K562 (cell line): ENCODE measurements around the gene UBE2L5. TPM values are rescaled to one million over a fixed set of nuclear protein-coding genes. Genes with fewer than 3 reads are reported as not detected.

ENCODE experiments used
- ATAC-seq: fragments of 200-7000 bp; cut with Tn5 transposase; 3 replicates; pipeline ENCODE4 v1.9.1; 2020; ENCODE audit warnings: moderate library complexity
- BruUV-seq: library from RNA; stranded (reverse); fragments of 400-500 nt; replicated peaks from 2 replicates; lab custom pipeline; 2021; lab: Mats Ljungman, UMichigan
- CTCF ChIA-PET: fragments of 300-600 bp; formaldehyde crosslinking; extraction: SDS; loops from one replicate; lab custom pipeline; 2021; ENCODE audit warnings: low intra/inter-chr PET ratio; lab: Yijun Ruan, JAX
- POLR2A ChIA-PET: fragments of 300-600, 350-650 bp; sonication (Branson Sonifier 250); formaldehyde crosslinking; extraction: SDS; loops from one replicate; lab custom pipeline; 2021; ENCODE audit warnings: antibody characterized with exemption, inconsistent platforms; lab: Yijun Ruan, JAX
- DNase-seq, 4 experiments: peaks; one replicate each; pipeline versions ENCODE4 v3.0.0 to v3.0.0-alpha.2; 2011 to 2018; ENCODE audit warnings: low spot score in 3 of 4, mixed read lengths in 3 of 4; ENCODE audit errors: extremely low read depth in 1 of 4
- FAIRE-seq: peaks from 2 replicates; lab custom pipeline; 2011; peaks lifted over from hg19 to GRCh38; lab: Jason Lieb, UNC
- H2AFZ ChIP-seq: 2 replicates; pipeline ENCODE4 v1.6.0; 2011; ENCODE audit warnings: low read depth, low read length, control low read depth, inconsistent platforms
- H3K27ac ChIP-seq: fragments of 200-600 bp; 3 replicates; pipeline ENCODE4 v1.8.0; 2011; ENCODE audit warnings: low read depth, mild to moderate bottlenecking, control low read depth, inconsistent platforms, low read length, moderate library complexity, mixed read lengths; ENCODE audit errors: extremely low read depth
- H3K27me3 ChIP-seq, 2 experiments: fragments of 300-600 bp in 1 of 2; 2 replicates in 1 of 2; 3 replicates in 1 of 2; pipeline versions ENCODE4 v1.6.0 to v1.8.0; 2011; ENCODE audit warnings: inconsistent platforms in 2 of 2, low read length in 2 of 2, mild to moderate bottlenecking in 1 of 2, mixed read lengths in 1 of 2, moderate library complexity in 1 of 2; ENCODE audit not compliant: control insufficient read depth in 2 of 2, insufficient read depth in 2 of 2
- H3K36me3 ChIP-seq: fragments of 300-600 bp; 3 replicates; pipeline ENCODE4 v1.8.0; 2011; ENCODE audit warnings: mild to moderate bottlenecking, low read length, inconsistent platforms; ENCODE audit not compliant: control insufficient read depth, insufficient read depth
- H3K4me1 ChIP-seq, 2 experiments: fragments of 200-600 bp in 1 of 2; replicated peaks in 1 of 2; 2 replicates in 1 of 2; 3 replicates in 1 of 2; pipeline versions ENCODE4 v1.5.1 to v1.8.0; 2011; ENCODE audit warnings: inconsistent platforms in 2 of 2, low read length in 2 of 2, mild to moderate bottlenecking in 1 of 2, mixed read lengths in 1 of 2, moderate library complexity in 1 of 2; ENCODE audit not compliant: control insufficient read depth in 2 of 2, insufficient read depth in 2 of 2
- H3K4me2 ChIP-seq: 2 replicates; pipeline ENCODE4 v1.6.1; 2011; ENCODE audit warnings: low read length, control low read depth, inconsistent platforms, mixed read lengths; ENCODE audit not compliant: insufficient read depth
- H3K4me3 ChIP-seq: fragments of 200-600 bp; sonication (generic), shearing (Covaris generic); 2 replicates; pipeline ENCODE4 v1.5.1; 2016; ENCODE audit warnings: control low read depth, inconsistent platforms
- H3K79me2 ChIP-seq: fragments of 200-600 bp; 3 replicates; pipeline ENCODE4 v1.8.0; 2011; ENCODE audit warnings: low read length, inconsistent platforms; ENCODE audit not compliant: control insufficient read depth, insufficient read depth
- H3K9ac ChIP-seq, 2 experiments: 2 replicates each; pipeline versions ENCODE4 v1.6.0 to v1.6.1; 2011; ENCODE audit warnings: low read depth in 2 of 2, low read length in 2 of 2, control low read depth in 1 of 2, inconsistent platforms in 1 of 2, mild to moderate bottlenecking in 1 of 2, mixed read lengths in 1 of 2; ENCODE audit not compliant: insufficient read depth in 1 of 2
- H3K9me1 ChIP-seq: one replicate; pipeline ENCODE4 v1.6.0; 2011; ENCODE audit warnings: inconsistent platforms, mild to moderate bottlenecking, low read length, moderate library complexity; ENCODE audit not compliant: control insufficient read depth, insufficient read depth
- H3K9me3 ChIP-seq: replicated peaks from 2 replicates; pipeline ENCODE4 v1.5.1; 2011; ENCODE audit warnings: low read depth, low read length, inconsistent platforms; ENCODE audit not compliant: control insufficient read depth, insufficient read depth
- H4K20me1 ChIP-seq: replicated peaks from 2 replicates; pipeline ENCODE4 v1.6.1; 2011; ENCODE audit warnings: low read length, inconsistent platforms, mixed read lengths; ENCODE audit not compliant: control insufficient read depth, insufficient read depth
- BRD4 ChIP-seq: fragments of 200-600 bp; sonication (generic); IDR thresholded peaks from 2 replicates; pipeline ENCODE4 v1.6.1; 2017; ENCODE audit warnings: inconsistent platforms
- C11orf30 ChIP-seq: fragments of 450-650 bp; IDR thresholded peaks from 2 replicates; pipeline ENCODE4 v1.6.1; 2016; ENCODE audit warnings: low read depth, mild to moderate bottlenecking
- CHCHD3 ChIP-seq: fragments of 250-450 bp; sonication (Bioruptor Pico); IDR thresholded peaks from 2 replicates; pipeline ENCODE4 v2.1.2; 2022; ENCODE audit warnings: mild to moderate bottlenecking
- GTF2F1 ChIP-seq: IDR thresholded peaks from 2 replicates; pipeline ENCODE4 v1.6.1; 2011; ENCODE audit warnings: low read depth, low read length, improper control_type of control experiment
- KAT2B ChIP-seq: IDR thresholded peaks from one replicate; pipeline ENCODE4 v1.6.1; 2012; ENCODE audit warnings: low read depth, mild to moderate bottlenecking, control low read depth, inconsistent platforms, low read length, moderate library complexity
- NUFIP1 ChIP-seq: fragments of 450-650 bp; IDR thresholded peaks from 2 replicates; pipeline ENCODE4 v1.6.1; 2018; ENCODE audit not compliant: partially characterized antibody
- PRPF4 ChIP-seq: fragments of 200-400 bp; formaldehyde crosslinking; IDR thresholded peaks from one replicate; pipeline ENCODE4 v1.6.1; 2017; ENCODE audit warnings: low read length, low read depth, mild to moderate bottlenecking; ENCODE audit not compliant: insufficient read depth, poor library complexity, severe bottlenecking
- RBFOX2 ChIP-seq: fragments of 200-400 bp; formaldehyde crosslinking; IDR thresholded peaks from 2 replicates; pipeline ENCODE4 v1.6.1; 2017; ENCODE audit warnings: low read depth, mild to moderate bottlenecking, low read length, moderate library complexity
- RBM25 ChIP-seq: fragments of 200-400 bp; formaldehyde crosslinking; IDR thresholded peaks from 2 replicates; pipeline ENCODE4 v1.6.1; 2018; ENCODE audit warnings: low read length, low read depth, moderate library complexity; ENCODE audit not compliant: severe bottlenecking
- RFX5 ChIP-seq: IDR thresholded peaks from 2 replicates; pipeline ENCODE4 v1.6.1; 2011; ENCODE audit warnings: low read depth, mild to moderate bottlenecking, improper control_type of control experiment, low read length
- SIX5 ChIP-seq, 2 experiments: IDR thresholded peaks; 2 replicates each; pipeline ENCODE4 v1.6.1; 2011; ENCODE audit warnings: low read length in 2 of 2, borderline replicate concordance in 1 of 2, low read depth in 1 of 2, mild to moderate bottlenecking in 1 of 2, moderate library complexity in 1 of 2; ENCODE audit not compliant: insufficient read depth in 1 of 2
- SMAD4 ChIP-seq: fragments of 250-450 bp; sonication (Bioruptor Pico); conservative IDR thresholded peaks from 2 replicates; pipeline ENCODE4 v1.8.0; 2021; ENCODE audit warnings: inconsistent platforms, mild to moderate bottlenecking, moderate library complexity
- XRCC5 ChIP-seq: fragments of 200-400 bp; formaldehyde crosslinking; IDR thresholded peaks from 2 replicates; pipeline ENCODE4 v1.6.1; 2017; ENCODE audit warnings: low read depth, mild to moderate bottlenecking, low read length
- ZFX ChIP-seq: sonication (generic); formaldehyde crosslinking; IDR thresholded peaks from 2 replicates; pipeline ENCODE4 v1.8.0; 2022; ENCODE audit warnings: mild to moderate bottlenecking, missing genetic modification reagents, moderate library complexity
- ZKSCAN8 ChIP-seq: fragments of 200-800 bp; sonication (Bioruptor generic); IDR thresholded peaks from 2 replicates; pipeline ENCODE4 v1.6.1; 2016; ENCODE audit warnings: missing genetic modification characterization, missing compliant biosample characterization
- WGBS: fragments of 100-300 bp; shearing (Covaris generic); methylation state at CpG from one replicate; pipeline ENCODE4 v1.1.6; 2016; ENCODE audit warnings: low coverage, mixed read lengths; ENCODE audit not compliant: insufficient coverage; ENCODE audit errors: missing lambda C conversion rate; 5-methylcytosine and 5-hydroxymethylcytosine counted together
- in situ Hi-C: fragments of 300-500 bp; cut with MboI; formaldehyde crosslinking; loops from 4 replicates; pipeline ENCODE4 v1.15.0; 2018; ENCODE audit warnings: inconsistent platforms, mixed read lengths
- intact Hi-C: fragments of 100-400 bp; cut with micrococcal nuclease; formaldehyde crosslinking; loops from 2 replicates; pipeline ENCODE4 v1.14.2; 2022
- polyA plus RNA-seq, 8 experiments: library from polyadenylated mRNA; depleted of rRNA in 4 of 8; stranded (reverse) in 5 of 8; unstranded in 3 of 8; fragments of >200 nt; fragmentation: Nextera tagmentation in 2 of 8; fragmentation: Illumina TruSeq in 1 of 8; extraction: Ambion mirVana in 2 of 8; extraction: Trizol in 1 of 8; gene quantifications; 2 replicates each; pipeline versions ENCODE4 v1.2.1 to v1.2.3, GENCODE V29; 2011 to 2014; ENCODE audit warnings: inconsistent platforms in 1 of 8, missing spikeins in 1 of 8
- total RNA-seq, 7 experiments: library from RNA; depleted of rRNA in 6 of 7; stranded (reverse); fragments of >200 nt in 6 of 7; fragmentation: Illumina TruSeq in 2 of 7; extraction: Trizol in 2 of 7; gene quantifications; 2 replicates each; pipeline versions ENCODE4 v1.2.1 to v1.2.3, GENCODE V29; 2011 to 2021; ENCODE audit warnings: low replicate concordance in 1 of 7
- TF ChIP-seq, protein P1 (sequence below), 2 experiments: fragments of 450-650 bp; IDR thresholded peaks; 2 replicates each; pipeline ENCODE4 v1.6.1; 2016
- TF ChIP-seq, protein P2 (sequence below): fragments of 250-450 bp; sonication (Bioruptor Pico); IDR thresholded peaks from 2 replicates; pipeline ENCODE4 v1.4.0; 2020
- TF ChIP-seq, protein P3 (sequence below), 3 experiments: fragments of 200-800 bp in 1 of 3; sonication (Bioruptor generic) in 1 of 3; sonication (generic) in 1 of 3; formaldehyde crosslinking in 1 of 3; IDR thresholded peaks; 2 replicates each; pipeline versions ENCODE4 v1.6.1 to v1.8.0; 2016 to 2022; ENCODE audit warnings: mild to moderate bottlenecking in 2 of 3, missing compliant biosample characterization in 2 of 3, missing genetic modification characterization in 2 of 3, missing genetic modification reagents in 1 of 3
- TF ChIP-seq, protein P4 (sequence below): sonication (generic); formaldehyde crosslinking; IDR thresholded peaks from 2 replicates; pipeline ENCODE4 v1.8.1; 2022; ENCODE audit warnings: missing genetic modification reagents

Gene UBE2L5
- total and polyA plus RNA-seq, 9 of the 15 experiments (the other 6 are each of a cell fraction or from before 2014, with no cell fraction given), result 0.22 to 1.5 (median 0.86) TPM; not detected in 6

DNA sequence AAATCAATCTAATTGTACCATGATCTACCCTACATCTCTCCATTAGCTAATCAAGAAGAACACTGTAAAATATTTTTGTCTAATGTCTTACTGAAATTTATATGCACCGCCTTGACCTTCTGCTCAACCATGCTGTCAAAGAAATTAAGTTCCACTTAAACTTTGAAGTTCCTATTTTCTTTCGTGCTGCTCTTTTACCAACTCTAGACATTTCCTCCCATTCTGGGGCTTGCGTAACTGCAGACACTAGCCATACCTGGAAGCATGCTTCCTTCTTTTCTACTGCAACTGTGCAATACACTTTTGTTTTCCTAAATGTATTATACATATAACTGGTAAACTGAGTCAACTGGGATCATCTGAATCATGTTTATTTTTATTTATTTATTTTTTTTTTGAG lies 8.5 kb upstream of the UBE2L5 start:
- in situ Hi-C loops, result no loop called here
- intact Hi-C loops, result no loop called here
- POLR2A ChIA-PET, result no interaction called here

More for the DNA sequence above, 8.5 kb upstream of the UBE2L5 start:
- no peaks in the 10 kb centered on the region; the same call in 1 of the 2 replicates for H3K9me3 ChIP-seq
- no peaks in the 10 kb centered on the region for H3K79me2 ChIP-seq
- peaks cover under 1 to 1% of the 10 kb centered on the region in 2 experiments; a peak in 3 of 5 replicates for H3K4me1 ChIP-seq
- no peaks in the 10 kb centered on the region for H3K36me3 ChIP-seq
- FAIRE-seq, result no peak
- CTCF ChIA-PET, result no interaction called here
- H3K4me2 ChIP-seq, result no peak overlapping the region
- no peak for ATAC-seq
- TF ChIP-seq, protein P1, sequence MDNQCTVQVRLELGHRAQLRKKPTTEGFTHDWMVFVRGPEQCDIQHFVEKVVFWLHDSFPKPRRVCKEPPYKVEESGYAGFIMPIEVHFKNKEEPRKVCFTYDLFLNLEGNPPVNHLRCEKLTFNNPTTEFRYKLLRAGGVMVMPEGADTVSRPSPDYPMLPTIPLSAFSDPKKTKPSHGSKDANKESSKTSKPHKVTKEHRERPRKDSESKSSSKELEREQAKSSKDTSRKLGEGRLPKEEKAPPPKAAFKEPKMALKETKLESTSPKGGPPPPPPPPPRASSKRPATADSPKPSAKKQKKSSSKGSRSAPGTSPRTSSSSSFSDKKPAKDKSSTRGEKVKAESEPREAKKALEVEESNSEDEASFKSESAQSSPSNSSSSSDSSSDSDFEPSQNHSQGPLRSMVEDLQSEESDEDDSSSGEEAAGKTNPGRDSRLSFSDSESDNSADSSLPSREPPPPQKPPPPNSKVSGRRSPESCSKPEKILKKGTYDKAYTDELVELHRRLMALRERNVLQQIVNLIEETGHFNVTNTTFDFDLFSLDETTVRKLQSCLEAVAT (IDR thresholded peaks at IDR 0.05), result no peak
- TF ChIP-seq ZFX (CRISPR knock-in tag) (no peak), RFX5 (no peak), SMAD4 (CRISPR knock-in tag) (no peak), SIX5 (IDR thresholded peaks at IDR 0.05; ENCODE audit: borderline replicate concordance in 1 of 2, insufficient read depth in 1 of 2, low read depth in 1 of 2, low read length in 2 of 2) (no peak), RBFOX2 (no peak), XRCC5 (no peak), KAT2B (no peak), RBM25 (no peak), ZKSCAN8 (CRISPR knock-in tag) (no peak), GTF2F1 (no peak), C11orf30 (no peak), CHCHD3 (no peak), PRPF4 (no peak), NUFIP1 (no peak), BRD4 (no peak)
- TF ChIP-seq, protein P2, sequence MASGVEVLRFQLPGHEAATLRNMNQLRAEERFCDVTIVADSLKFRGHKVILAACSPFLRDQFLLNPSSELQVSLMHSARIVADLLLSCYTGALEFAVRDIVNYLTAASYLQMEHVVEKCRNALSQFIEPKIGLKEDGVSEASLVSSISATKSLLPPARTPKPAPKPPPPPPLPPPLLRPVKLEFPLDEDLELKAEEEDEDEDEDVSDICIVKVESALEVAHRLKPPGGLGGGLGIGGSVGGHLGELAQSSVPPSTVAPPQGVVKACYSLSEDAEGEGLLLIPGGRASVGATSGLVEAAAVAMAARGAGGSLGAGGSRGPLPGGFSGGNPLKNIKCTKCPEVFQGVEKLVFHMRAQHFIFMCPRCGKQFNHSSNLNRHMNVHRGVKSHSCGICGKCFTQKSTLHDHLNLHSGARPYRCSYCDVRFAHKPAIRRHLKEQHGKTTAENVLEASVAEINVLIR, result no peak
- TF ChIP-seq, protein P3, sequence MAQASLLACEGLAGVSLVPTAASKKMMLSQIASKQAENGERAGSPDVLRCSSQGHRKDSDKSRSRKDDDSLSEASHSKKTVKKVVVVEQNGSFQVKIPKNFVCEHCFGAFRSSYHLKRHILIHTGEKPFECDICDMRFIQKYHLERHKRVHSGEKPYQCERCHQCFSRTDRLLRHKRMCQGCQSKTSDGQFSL (CRISPR knock-in tag; IDR thresholded peaks at IDR 0.05), result no peak
- TF ChIP-seq, protein P3 (tag; IDR thresholded peaks at IDR 0.05), result no peak
- TF ChIP-seq, protein P4, sequence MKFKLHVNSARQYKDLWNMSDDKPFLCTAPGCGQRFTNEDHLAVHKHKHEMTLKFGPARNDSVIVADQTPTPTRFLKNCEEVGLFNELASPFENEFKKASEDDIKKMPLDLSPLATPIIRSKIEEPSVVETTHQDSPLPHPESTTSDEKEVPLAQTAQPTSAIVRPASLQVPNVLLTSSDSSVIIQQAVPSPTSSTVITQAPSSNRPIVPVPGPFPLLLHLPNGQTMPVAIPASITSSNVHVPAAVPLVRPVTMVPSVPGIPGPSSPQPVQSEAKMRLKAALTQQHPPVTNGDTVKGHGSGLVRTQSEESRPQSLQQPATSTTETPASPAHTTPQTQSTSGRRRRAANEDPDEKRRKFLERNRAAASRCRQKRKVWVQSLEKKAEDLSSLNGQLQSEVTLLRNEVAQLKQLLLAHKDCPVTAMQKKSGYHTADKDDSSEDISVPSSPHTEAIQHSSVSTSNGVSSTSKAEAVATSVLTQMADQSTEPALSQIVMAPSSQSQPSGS, result no peak
- no peak overlapping the region for H3K9ac ChIP-seq
- no TSS peak for BruUV-seq
- H3K27ac ChIP-seq, result no peak overlapping the region
- no peak overlapping the region for H2AFZ ChIP-seq
- WGBS, result 27% methylated on average over 3 of the region's 3 CpGs
- no peak for DNase-seq
- no peak overlapping the region for H3K4me3 ChIP-seq
- no peaks in the 10 kb centered on the region for H3K9me1 ChIP-seq
- H3K27me3 ChIP-seq, result no peaks in the 10 kb centered on the region
- H4K20me1 ChIP-seq, result no peaks in the 10 kb centered on the region
